ENCODE results near the gene MESP2. TPM values are rescaled to one million over a fixed set of nuclear protein-coding genes. Genes with fewer than 3 reads are reported as not detected.

The MESP2 gene
- total and polyA plus RNA-seq, 2 of the 8 experiments (the other 6 are each of a cell fraction or from before 2014, with no cell fraction given): 0.35 to 0.80 TPM

GRCh38 chr15:89755701-89756100 is 20.4 kb upstream of the MESP2 start:
- 90% methylated on average over 4 of the region's 4 CpGs; no CpG with 5 or more reads in 1 of the 2 experiments for WGBS, 2 experiments (ENCODE audit: extremely low coverage in 1 of 2, insufficient coverage in 1 of 2, insufficient read length in 1 of 2, insufficient replicate concordance in 2 of 2, low coverage in 1 of 2, low lambda C conversion rate in 2 of 2, missing lambda C conversion rate in 1 of 2)
- Histone ChIP-seq H3K18ac (ENCODE audit: extremely low read depth, low read length) (no peak overlapping the region), H3K4me1 (replicated peaks in 1 of 4; ENCODE audit: control insufficient read depth in 3 of 4, insufficient read depth in 4 of 4, low read length in 3 of 4) (peaks cover 0 to 4% (median 1%) of the 10 kb centered on the region in 4 experiments; a peak in 3 of 7 replicates), H2BK120ac (replicated peaks; ENCODE audit: low read depth, low read length) (no peak overlapping the region), H2AK5ac (ENCODE audit: low read depth, low read length) (no peak overlapping the region), H3K9me3 (ENCODE audit: insufficient read depth in 2 of 2, low read depth in 1 of 2, low read length in 1 of 2) (no peaks in the 10 kb centered on the region), H3K4me2 (ENCODE audit: insufficient read depth in 1 of 2, low read depth in 2 of 2, low read length in 2 of 2) (no peak overlapping the region), H3K79me2 (ENCODE audit: control insufficient read depth in 1 of 2, insufficient read depth in 2 of 2, low read length in 2 of 2) (no peaks in the 10 kb centered on the region), H2BK20ac (ENCODE audit: low read length) (no peak overlapping the region), H3K79me1 (ENCODE audit: low read depth, low read length) (no peaks in the 10 kb centered on the region), H4K20me1 (replicated peaks in 1 of 2; ENCODE audit: control insufficient read depth in 1 of 2, insufficient read depth in 2 of 2, low read length in 2 of 2) (peaks cover 0 to 2% of the 10 kb centered on the region in 2 experiments), H3K14ac (ENCODE audit: insufficient read length) (no peak overlapping the region), H3K23ac (ENCODE audit: insufficient read length) (no peak overlapping the region), H2AFZ (ENCODE audit: low read length) (no peak overlapping the region), H4K91ac (replicated peaks; ENCODE audit: insufficient read length, low read length) (no peak overlapping the region), H3K9ac (replicated peaks in 1 of 4; ENCODE audit: extremely low read depth in 1 of 4, low read depth in 3 of 4, low read length in 3 of 4) (no peak overlapping the region), H3K23me2 (ENCODE audit: low read depth, low read length) (peaks cover 2% of the 10 kb centered on the region; the same call in 1 of the 2 replicates), H2BK12ac (ENCODE audit: low read depth, low read length) (no peak overlapping the region), H3K56ac (replicated peaks; ENCODE audit: insufficient read length, low read depth, low read length) (no peak overlapping the region), H4K8ac (ENCODE audit: extremely low read depth, insufficient read depth, low read length) (no peak overlapping the region), H4K5ac (ENCODE audit: insufficient read length, low read depth, low read length) (no peak overlapping the region), H3K36me3 (ENCODE audit: control insufficient read depth in 2 of 4, insufficient read depth in 4 of 4, low read length in 3 of 4) (no peaks in the 10 kb centered on the region), H2BK15ac (ENCODE audit: low read length) (no peak overlapping the region), H3K27me3 (replicated peaks in 1 of 4; ENCODE audit: control insufficient read depth in 3 of 4, extremely low read depth in 1 of 4, insufficient read depth in 3 of 4, low read length in 3 of 4) (peaks cover 7 to 18% (median 16%) of the 10 kb centered on the region in 4 experiments), H2BK5ac (ENCODE audit: low read depth, low read length) (no peak overlapping the region), H3K27ac (ENCODE audit: low read depth, low read length) (no peak overlapping the region), H3K4me3 (ENCODE audit: extremely low read depth in 1 of 4, insufficient read depth in 2 of 4, low read depth in 3 of 4, low read length in 4 of 4) (no peak overlapping the region), H3K4ac (replicated peaks; ENCODE audit: insufficient read length, low read depth, low read length) (no peak overlapping the region)
- POLR2A ChIA-PET (ENCODE audit: partially characterized antibody): interaction anchor here (1.3 kb wide), 1 partner anchor 71 kb away, joined by 3 read pairs; no protein-coding TSS in a partner anchor
- TF ChIP-seq CTBP2 (IDR thresholded peaks at IDR 0.05; ENCODE audit: borderline replicate concordance, insufficient read depth, insufficient read length, low read length) (no peak), JUND (IDR thresholded peaks at IDR 0.05; ENCODE audit: low read length) (no peak), SRF (IDR thresholded peaks at IDR 0.05; ENCODE audit: low read depth, low read length) (no peak), CHD1 (IDR thresholded peaks at IDR 0.05; ENCODE audit: low read depth, low read length) (no peak), BACH1 (IDR thresholded peaks at IDR 0.05; ENCODE audit: low read length) (no peak), USF2 (IDR thresholded peaks at IDR 0.05; ENCODE audit: low read length) (no peak)
- DNase-seq (ENCODE audit: low read depth in 1 of 2, low spot score in 2 of 2) (no peak), FAIRE-seq (no peak)
- CTCF ChIA-PET (ENCODE audit: partially characterized antibody): interaction anchor here (1.3 to 3.6 kb wide), 8 partner anchors 11 to 140 kb away, joined by 3 to 34 read pairs (median 6); no protein-coding TSS in a partner anchor
